ENCODE data around the gene PDE4A.

The PDE4A gene

GRCh38 chr19:10416380-10417257, 3.7 kb upstream of the PDE4A start:
- TF ChIP-seq ZNF274 (IDR thresholded peaks at IDR 0.05; ENCODE audit: low read depth, low read length): no peak
- no peak for TF ChIP-seq SUZ12 (IDR thresholded peaks at IDR 0.05; ENCODE audit: extremely low read depth, insufficient read depth, insufficient read length)
- TF ChIP-seq YY1 (IDR thresholded peaks at IDR 0.05; ENCODE audit: insufficient read depth, insufficient read length): no peak
- Histone ChIP-seq H3K9ac (ENCODE audit: insufficient read length, low read depth) (peak overlapping the region; percentile 87), H3K27me3 (ENCODE audit: insufficient read depth, insufficient read length) (peaks cover 9% of the 10 kb centered on the region), H3K36me3 (ENCODE audit: insufficient read depth, insufficient read length, low read length) (no peaks in the 10 kb centered on the region), H3K4me1 (ENCODE audit: insufficient read depth, insufficient read length) (peaks cover 19% of the 10 kb centered on the region), H3K9me3 (ENCODE audit: insufficient read depth, low read length) (no peaks in the 10 kb centered on the region), H3K4me3 (ENCODE audit: insufficient read length, low read depth) (peak overlapping the region; percentile 60)
- peak; percentile 80 for DNase-seq (ENCODE audit: low read depth, low spot score)

DNA sequence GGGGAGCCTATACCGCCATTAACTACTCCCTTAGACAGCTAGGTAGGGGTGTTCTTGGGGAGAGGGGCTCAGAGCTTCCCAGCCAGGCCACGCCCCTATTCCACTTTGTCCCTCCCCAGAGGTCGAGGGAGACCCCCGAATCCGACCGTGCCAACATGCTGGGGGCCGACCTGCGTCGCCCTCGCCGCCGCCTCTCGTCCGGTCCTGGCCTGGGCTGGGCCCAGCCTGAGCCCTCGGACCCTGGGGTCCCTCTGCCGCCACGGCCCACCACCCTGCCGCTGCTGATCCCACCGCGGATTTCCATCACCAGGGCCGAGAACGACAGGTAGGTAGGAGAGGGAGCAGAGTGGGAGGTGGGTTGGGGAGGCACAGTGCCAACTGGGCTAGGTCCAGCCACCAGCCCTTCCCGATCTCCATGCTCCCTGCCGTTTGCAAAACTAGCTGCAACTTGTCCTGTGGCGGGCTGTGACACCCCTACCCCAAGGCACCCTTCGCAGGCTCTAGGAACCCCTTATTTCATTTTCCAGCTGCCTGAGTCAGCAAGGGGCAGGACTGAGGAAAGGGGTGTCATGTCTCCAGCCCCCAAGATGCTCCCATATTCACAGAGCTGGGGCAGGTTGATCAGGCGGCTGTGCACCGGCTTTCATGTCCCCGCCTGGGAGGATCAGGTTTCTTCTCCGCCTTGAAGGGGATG, 2.6 kb upstream of the PDE4A start:
- Histone ChIP-seq H3K9me3 (ENCODE audit: insufficient read depth, low read length) (no peaks in the 10 kb centered on the region), H3K9ac (ENCODE audit: insufficient read length, low read depth) (peak overlapping the region; percentile 75), H3K4me1 (ENCODE audit: insufficient read depth, insufficient read length) (peaks cover 26% of the 10 kb centered on the region), H3K27me3 (ENCODE audit: insufficient read depth, insufficient read length) (peaks cover 18% of the 10 kb centered on the region), H3K4me3 (ENCODE audit: insufficient read length, low read depth) (peak overlapping the region; percentile 27), H3K36me3 (ENCODE audit: insufficient read depth, insufficient read length, low read length) (no peaks in the 10 kb centered on the region)
- no peak for DNase-seq (ENCODE audit: low read depth, low spot score)
- TF ChIP-seq YY1 (IDR thresholded peaks at IDR 0.05; ENCODE audit: insufficient read depth, insufficient read length): no peak
- no peak for TF ChIP-seq SUZ12 (IDR thresholded peaks at IDR 0.05; ENCODE audit: extremely low read depth, insufficient read depth, insufficient read length)
- no peak for TF ChIP-seq ZNF274 (IDR thresholded peaks at IDR 0.05; ENCODE audit: low read depth, low read length)

- peaks cover 26% of the 10 kb centered on the region for H3K4me1 ChIP-seq (ENCODE audit: insufficient read depth, insufficient read length)
- H3K36me3 ChIP-seq (ENCODE audit: insufficient read depth, insufficient read length, low read length): no peaks in the 10 kb centered on the region
- DNase-seq (ENCODE audit: low read depth, low spot score): no peak
- peaks cover 18% of the 10 kb centered on the region for H3K27me3 ChIP-seq (ENCODE audit: insufficient read depth, insufficient read length)
- H3K9me3 ChIP-seq (ENCODE audit: insufficient read depth, low read length): no peaks in the 10 kb centered on the region
- peak overlapping the region; percentile 75 for H3K9ac ChIP-seq (ENCODE audit: insufficient read length, low read depth)
- H3K4me3 ChIP-seq (ENCODE audit: insufficient read length, low read depth): peak overlapping the region; percentile 27
- no peak for TF ChIP-seq YY1 (IDR thresholded peaks at IDR 0.05; ENCODE audit: insufficient read depth, insufficient read length)
- TF ChIP-seq SUZ12 (IDR thresholded peaks at IDR 0.05; ENCODE audit: extremely low read depth, insufficient read depth, insufficient read length): no peak
- no peak for TF ChIP-seq ZNF274 (IDR thresholded peaks at IDR 0.05; ENCODE audit: low read depth, low read length)
Measured at GRCh38 chr19:10418235-10418484, 2.2 kb upstream of the PDE4A start.

GRCh38 chr19:10418485-10419199, 1.7 kb upstream of the PDE4A start:
- Histone ChIP-seq H3K27me3 (ENCODE audit: insufficient read depth, insufficient read length) (peaks cover 22% of the 10 kb centered on the region), H3K4me1 (ENCODE audit: insufficient read depth, insufficient read length) (peaks cover 26% of the 10 kb centered on the region), H3K9me3 (ENCODE audit: insufficient read depth, low read length) (no peaks in the 10 kb centered on the region), H3K9ac (ENCODE audit: insufficient read length, low read depth) (peak overlapping the region; percentile 75), H3K36me3 (ENCODE audit: insufficient read depth, insufficient read length, low read length) (no peaks in the 10 kb centered on the region), H3K4me3 (ENCODE audit: insufficient read length, low read depth) (peak overlapping the region; percentile 27)
- no peak for DNase-seq (ENCODE audit: low read depth, low spot score)
- TF ChIP-seq ZNF274 (IDR thresholded peaks at IDR 0.05; ENCODE audit: low read depth, low read length) (no peak), SUZ12 (IDR thresholded peaks at IDR 0.05; ENCODE audit: extremely low read depth, insufficient read depth, insufficient read length) (no peak), YY1 (IDR thresholded peaks at IDR 0.05; ENCODE audit: insufficient read depth, insufficient read length) (no peak)

DNA sequence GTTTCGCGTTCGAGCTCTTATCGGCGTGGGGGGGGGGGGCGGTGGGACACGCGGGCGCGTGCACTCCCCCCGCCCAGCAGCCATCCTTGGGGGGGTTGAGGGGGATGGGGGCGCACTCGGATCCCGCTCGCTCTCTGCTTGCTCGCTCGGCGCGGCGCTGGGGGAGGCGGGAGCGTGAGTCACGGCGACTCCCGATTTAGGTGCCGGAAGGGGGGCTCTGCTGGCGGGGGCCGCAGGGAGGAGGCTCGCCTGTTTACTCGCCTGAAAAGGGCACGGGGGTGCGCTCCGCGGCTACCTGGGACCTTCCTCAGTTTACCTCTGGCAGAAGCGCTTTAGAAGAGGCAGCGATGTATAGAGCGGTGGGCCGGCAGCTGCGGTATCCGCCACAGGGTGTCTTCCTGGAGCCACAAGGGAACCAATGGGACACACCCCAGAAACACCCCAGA, 1.1 kb upstream of the PDE4A start:
- TF ChIP-seq YY1 (IDR thresholded peaks at IDR 0.05; ENCODE audit: insufficient read depth, insufficient read length) (no peak), SUZ12 (IDR thresholded peaks at IDR 0.05; ENCODE audit: extremely low read depth, insufficient read depth, insufficient read length) (no peak), ZNF274 (IDR thresholded peaks at IDR 0.05; ENCODE audit: low read depth, low read length) (no peak)
- Histone ChIP-seq H3K4me3 (ENCODE audit: insufficient read length, low read depth) (peak overlapping the region; percentile 90), H3K4me1 (ENCODE audit: insufficient read depth, insufficient read length) (peaks cover 28% of the 10 kb centered on the region), H3K9me3 (ENCODE audit: insufficient read depth, low read length) (no peaks in the 10 kb centered on the region), H3K27me3 (ENCODE audit: insufficient read depth, insufficient read length) (peaks cover 27% of the 10 kb centered on the region), H3K36me3 (ENCODE audit: insufficient read depth, insufficient read length, low read length) (no peaks in the 10 kb centered on the region), H3K9ac (ENCODE audit: insufficient read length, low read depth) (peak overlapping the region; percentile 85)
- DNase-seq (ENCODE audit: low read depth, low spot score): no peak

DNA sequence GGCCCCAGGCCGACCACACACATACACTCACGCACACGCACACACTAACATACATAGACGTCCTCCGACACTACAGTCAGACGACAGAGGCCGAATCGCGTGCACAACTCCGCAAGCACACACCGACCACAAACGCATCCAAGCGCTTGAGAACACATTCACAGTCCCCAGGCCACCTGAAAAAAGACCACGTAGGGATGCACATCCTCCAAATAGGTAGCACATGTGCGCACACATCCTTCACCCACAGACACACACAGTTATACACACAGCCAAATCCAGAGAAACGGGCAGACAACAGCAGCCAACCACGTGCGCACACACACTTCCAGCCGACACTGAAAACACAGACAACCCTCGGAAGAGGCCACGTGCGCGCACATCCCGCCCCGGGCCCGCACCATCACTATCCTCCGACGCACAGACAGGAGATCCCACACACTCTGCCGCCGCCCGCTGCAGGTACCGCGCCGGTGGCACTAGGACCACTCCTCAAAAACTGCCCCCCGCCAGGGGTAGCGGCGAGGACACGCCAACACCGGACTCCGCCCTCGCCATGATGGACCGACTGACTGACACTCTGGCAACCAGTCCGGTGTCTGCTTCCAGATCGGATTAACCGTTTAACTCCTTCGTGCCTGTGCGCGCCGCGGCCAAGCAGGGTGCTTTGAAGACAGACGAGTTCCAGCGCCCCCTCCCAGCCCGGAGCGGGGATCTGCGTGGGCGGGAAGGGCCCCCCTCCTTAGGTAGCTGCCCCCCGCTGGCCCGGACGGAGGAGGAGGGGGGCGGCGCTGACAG, 493 bp upstream of the PDE4A start:
- peaks cover 28% of the 10 kb centered on the region for H3K4me1 ChIP-seq (ENCODE audit: insufficient read depth, insufficient read length)
- H3K4me3 ChIP-seq (ENCODE audit: insufficient read length, low read depth): peak overlapping the region; percentile 90
- H3K27me3 ChIP-seq (ENCODE audit: insufficient read depth, insufficient read length): peaks cover 34% of the 10 kb centered on the region
- DNase-seq (ENCODE audit: low read depth, low spot score): peak; percentile 95
- no peaks in the 10 kb centered on the region for H3K9me3 ChIP-seq (ENCODE audit: insufficient read depth, low read length)
- H3K9ac ChIP-seq (ENCODE audit: insufficient read length, low read depth): peak overlapping the region; percentile 85
- no peaks in the 10 kb centered on the region for H3K36me3 ChIP-seq (ENCODE audit: insufficient read depth, insufficient read length, low read length)
- TF ChIP-seq ZNF274 (IDR thresholded peaks at IDR 0.05; ENCODE audit: low read depth, low read length) (no peak), YY1 (IDR thresholded peaks at IDR 0.05; ENCODE audit: insufficient read depth, insufficient read length) (no peak), SUZ12 (IDR thresholded peaks at IDR 0.05; ENCODE audit: extremely low read depth, insufficient read depth, insufficient read length) (no peak)

Measured in NT2/D1 (cell line).